DND-41 (cell line): ENCODE results near the gene CFAP97D2.
A peak's percentile ranks its signal among the peaks of the same experiment; 100 is the strongest.

Experiments used
- ATAC-seq: fragments of 200-7000 bp; cut with Tn5 transposase; 3 replicates; pipeline ENCODE4 v1.9.1; 2021; ENCODE audit warnings: low read depth; ENCODE audit not compliant: insufficient read depth
- DNase-seq: peaks from one replicate; pipeline ENCODE4 v3.0.0-alpha.2; 2020
- H2AFZ ChIP-seq: 2 replicates; pipeline ENCODE4 v1.6.0; 2012; ENCODE audit warnings: low read depth, low read length
- H3K27ac ChIP-seq: 2 replicates; pipeline ENCODE4 v1.5.1; 2012; ENCODE audit warnings: low read length, inconsistent platforms
- H3K27me3 ChIP-seq: fragments of 200-600 bp; sonication (generic); 2 replicates; pipeline ENCODE4 v1.6.0; 2012; ENCODE audit warnings: low read length, mild to moderate bottlenecking, inconsistent platforms; ENCODE audit not compliant: insufficient read depth, poor library complexity
- H3K36me3 ChIP-seq: 2 replicates; pipeline ENCODE4 v1.5.1; 2012; ENCODE audit warnings: low read length, inconsistent platforms; ENCODE audit not compliant: insufficient read depth
- H3K4me1 ChIP-seq: 2 replicates; pipeline ENCODE4 v1.5.1; 2012; ENCODE audit warnings: mild to moderate bottlenecking, low read length; ENCODE audit not compliant: insufficient read depth
- H3K4me2 ChIP-seq: 2 replicates; pipeline ENCODE4 v1.6.0; 2012; ENCODE audit warnings: mild to moderate bottlenecking, moderate library complexity, low read length, inconsistent platforms; ENCODE audit not compliant: insufficient read depth
- H3K4me3 ChIP-seq, 2 experiments: fragments of 200-600 bp in 1 of 2; shearing (Covaris generic) in 1 of 2; 2 replicates each; pipeline ENCODE4 v1.5.1; 2012 to 2016; ENCODE audit warnings: inconsistent platforms in 2 of 2, low read length in 2 of 2, mild to moderate bottlenecking in 2 of 2, low read depth in 1 of 2, moderate library complexity in 1 of 2
- H3K79me2 ChIP-seq: 2 replicates; pipeline ENCODE4 v1.6.0; 2012; ENCODE audit warnings: low read length, inconsistent platforms; ENCODE audit not compliant: insufficient read depth
- H3K9ac ChIP-seq: 2 replicates; pipeline ENCODE4 v1.6.0; 2012; ENCODE audit warnings: low read depth, mild to moderate bottlenecking, inconsistent platforms, low read length, moderate library complexity
- H3K9me3 ChIP-seq: 2 replicates; pipeline ENCODE4 v1.5.1; 2012; ENCODE audit warnings: low read length, moderate library complexity, mild to moderate bottlenecking, inconsistent platforms; ENCODE audit not compliant: insufficient read depth, severe bottlenecking
- H4K20me1 ChIP-seq: 2 replicates; pipeline ENCODE4 v1.6.0; 2012; ENCODE audit warnings: low read length; ENCODE audit not compliant: insufficient read depth
- CTCF ChIP-seq: IDR thresholded peaks from 2 replicates; pipeline ENCODE4 v1.5.1; 2012; ENCODE audit warnings: borderline replicate concordance, low read length, moderate library complexity, mild to moderate bottlenecking; ENCODE audit not compliant: poor library complexity, severe bottlenecking; ENCODE audit errors: extremely low read depth
- EZH2 ChIP-seq: IDR thresholded peaks from 3 replicates; pipeline ENCODE4 v1.6.1; 2012; ENCODE audit warnings: borderline replicate concordance, low read depth, mild to moderate bottlenecking, moderate library complexity, low read length, inconsistent platforms; ENCODE audit not compliant: severe bottlenecking

CFAP97D2 gene

GRCh38 chr13:114143806-114144605 is 35.1 kb upstream of the CFAP97D2 start:
- Histone ChIP-seq H3K27me3 (no peaks in the 10 kb centered on the region), H3K36me3 (no peaks in the 10 kb centered on the region), H3K4me1 (peaks cover 84% of the 10 kb centered on the region), H3K9me3 (no peaks in the 10 kb centered on the region), H3K4me3 (peak overlapping the region in 1 of 2 experiments; percentile 28; a peak in 2 of 4 replicates), H2AFZ (no peak overlapping the region), H3K4me2 (peak overlapping the region; percentile 45), H3K79me2 (no peaks in the 10 kb centered on the region), H4K20me1 (peaks cover 5% of the 10 kb centered on the region; the same call in 1 of the 2 replicates), H3K27ac (peak overlapping the region; percentile 76), H3K9ac (peak overlapping the region; percentile 27)
- ATAC-seq (no peak), DNase-seq (peak; percentile 39)
- peak; percentile 54 for TF ChIP-seq CTCF
- no peak for TF ChIP-seq EZH2

DNA sequence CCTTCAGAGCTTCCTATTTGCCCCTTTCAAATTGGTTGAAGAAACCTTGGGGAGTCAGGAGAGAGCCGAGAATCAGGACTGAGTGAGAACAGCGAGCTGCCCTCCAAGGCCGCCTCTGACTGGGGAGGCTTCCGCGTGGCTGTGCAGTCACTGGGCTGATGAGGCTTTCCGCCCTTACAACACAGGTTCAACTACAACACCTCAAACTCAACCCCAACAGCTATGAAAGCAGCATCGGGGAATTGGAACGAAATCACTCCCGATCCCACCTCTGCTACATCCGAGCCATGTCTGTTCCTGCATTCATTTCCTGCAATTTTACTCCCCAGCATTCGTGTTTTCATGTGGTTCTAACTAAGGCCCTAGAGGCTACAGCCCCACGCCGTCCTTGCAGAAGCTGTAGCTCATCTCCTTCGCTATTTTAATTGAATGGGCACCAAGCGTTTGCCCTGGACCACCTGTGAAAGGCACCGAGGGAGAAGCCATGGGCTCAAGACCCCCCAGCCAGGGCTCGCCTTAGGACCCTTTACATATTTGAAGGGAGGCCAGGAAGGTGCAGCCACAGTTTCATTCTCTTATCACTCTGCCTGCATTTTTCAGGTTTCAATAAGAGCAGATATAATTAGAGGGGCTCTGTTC is 34.3 kb upstream of the CFAP97D2 start:
- H2AFZ ChIP-seq = no peak overlapping the region

DNA sequence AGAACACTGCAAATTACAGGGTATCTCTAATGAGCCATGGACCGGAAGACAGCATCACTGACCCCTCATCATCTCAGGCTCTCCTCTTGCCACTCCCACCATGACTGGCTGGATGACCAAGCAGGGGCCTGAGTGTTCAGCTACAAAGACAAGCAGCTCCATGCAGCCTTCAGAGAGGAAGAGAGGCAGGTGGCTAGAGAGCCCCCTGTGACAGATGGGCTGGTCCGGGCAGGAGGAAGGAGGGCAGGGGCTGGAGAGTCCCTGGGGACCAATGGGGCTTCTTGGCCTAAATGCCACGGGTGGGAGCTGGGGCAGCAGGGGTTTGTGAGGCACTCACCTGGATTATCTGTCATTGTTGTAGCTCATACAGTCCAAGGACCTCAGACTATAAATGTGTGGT is 33.8 kb upstream of the CFAP97D2 start:
- TF ChIP-seq EZH2 (no peak), CTCF (no peak)
- H3K79me2 ChIP-seq = no peaks in the 10 kb centered on the region
- no peak overlapping the region for H3K4me3 ChIP-seq
- ATAC-seq = no peak
- H3K4me1 ChIP-seq = peaks cover 91% of the 10 kb centered on the region
- no peaks in the 10 kb centered on the region for H3K36me3 ChIP-seq
- DNase-seq = no peak
- H4K20me1 ChIP-seq = peaks cover 5% of the 10 kb centered on the region; the same call in 1 of the 2 replicates
- H2AFZ ChIP-seq = no peak overlapping the region
- H3K4me2 ChIP-seq = no peak overlapping the region
- H3K9me3 ChIP-seq = no peaks in the 10 kb centered on the region
- no peak overlapping the region for H3K9ac ChIP-seq
- no peaks in the 10 kb centered on the region for H3K27me3 ChIP-seq
- peak overlapping the region; percentile 23; the same call in 1 of the 2 replicates for H3K27ac ChIP-seq

More for the DNA sequence above, 34.3 kb upstream of the CFAP97D2 start:
- Histone ChIP-seq H4K20me1 (peaks cover 5% of the 10 kb centered on the region; the same call in 1 of the 2 replicates), H3K4me2 (peak overlapping the region; percentile 45; the same call in 1 of the 2 replicates), H3K27me3 (no peaks in the 10 kb centered on the region), H3K9me3 (no peaks in the 10 kb centered on the region), H3K27ac (peak overlapping the region; percentile 76), H3K9ac (peak overlapping the region; percentile 27), H3K79me2 (no peaks in the 10 kb centered on the region), H3K4me3 (no peak overlapping the region), H3K36me3 (no peaks in the 10 kb centered on the region), H3K4me1 (peaks cover 91% of the 10 kb centered on the region)
- ATAC-seq (no peak), DNase-seq (no peak)
- TF ChIP-seq EZH2 (no peak), CTCF (no peak)
